OCI-M2 (cell line): ENCODE measurements around the gene TCEAL7.
"Not testable (repeated sequence)": the region's sequence is repeated elsewhere in the genome, so short reads cannot be mapped to it uniquely, and the experiment has no call there.

Experiments
- DNase-seq: peaks from one replicate; lab custom pipeline; 2025; ENCODE audit not compliant: unreplicated experiment; lab: John Stamatoyannopoulos, UW

TCEAL7 gene

GRCh38 chrX:103329991-103330390 is at the start of gene TCEAL7:
TCEAL7 (plus strand) TSS chrX:103330239; CDS start chrX:103331404, 1,165 bp downstream.
- no peak for DNase-seq

DNA sequence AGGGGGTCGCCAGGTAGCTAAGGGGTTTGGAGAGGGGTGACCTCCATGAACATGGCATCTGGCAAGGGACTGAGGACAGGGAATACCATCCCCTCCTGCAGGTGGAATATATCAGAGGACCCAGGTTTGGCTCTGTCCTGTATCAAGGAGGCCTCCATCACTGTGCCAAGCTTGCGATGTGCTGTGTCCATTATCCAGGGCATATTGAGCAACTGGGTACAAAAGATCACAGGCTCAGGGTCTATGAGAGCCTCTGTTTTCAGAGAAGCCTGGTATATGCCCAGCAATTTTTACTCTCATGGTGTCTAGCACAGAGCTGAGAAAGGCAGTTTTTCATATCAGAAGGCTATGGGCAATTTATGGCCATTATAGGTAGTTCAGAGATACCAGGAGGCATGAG is 36.9 kb upstream of the TCEAL7 start:
- DNase-seq, result no peak

- DNase-seq, result no peak
These were observed 25.3 kb upstream of the TCEAL7 start for GRCh38 chrX:103304705-103305104.

GRCh38 chrX:103305666-103306065 is 24.4 kb upstream of the TCEAL7 start:
- DNase-seq, result not testable (repeated sequence)

- DNase-seq, result no peak
These were observed 20.0 kb upstream of the TCEAL7 start for GRCh38 chrX:103309860-103310554.

- DNase-seq, result no peak
These were observed 19.3 kb upstream of the TCEAL7 start, which contains the start of gene BEX2 for GRCh38 chrX:103310555-103311398. BEX2 (minus strand) TSS chrX:103310990; CDS start chrX:103309976, 1,014 bp downstream.

- DNase-seq, result no peak
These were observed 18.6 kb upstream of the TCEAL7 start for GRCh38 chrX:103311399-103311780.

DNA sequence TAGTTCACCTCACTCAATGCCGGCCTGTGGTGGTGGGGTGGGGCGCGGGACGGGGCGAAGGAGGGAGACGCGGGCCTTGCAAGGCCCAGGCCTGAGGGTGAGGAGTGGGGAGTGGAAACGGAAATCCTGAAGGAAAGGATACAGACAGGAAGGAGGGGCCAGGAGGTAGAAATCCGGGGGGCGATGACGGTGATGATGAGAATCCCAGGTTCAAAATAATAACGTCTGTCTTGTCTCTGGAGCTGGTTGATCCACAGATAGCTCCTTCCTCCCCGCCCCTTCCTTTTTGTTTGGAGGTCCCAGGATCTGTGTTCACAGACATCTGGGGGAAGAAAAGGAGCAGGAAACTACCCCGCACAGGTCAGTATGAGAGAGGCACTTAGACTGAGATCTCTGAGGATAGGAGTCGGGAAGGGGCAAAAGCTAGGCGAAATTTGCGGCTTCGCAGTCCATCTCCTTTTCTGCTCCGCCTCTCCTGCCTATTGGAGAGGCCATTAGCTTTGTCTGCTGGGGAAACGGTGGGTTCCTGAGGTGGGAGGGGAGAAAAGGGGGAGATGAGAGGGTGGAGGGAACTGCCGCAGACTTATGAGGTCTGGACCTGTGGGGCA is 746 bp downstream of the TCEAL7 start:
- DNase-seq, result no peak

- no peak for DNase-seq
These were observed 8.6 kb downstream of the TCEAL7 start for GRCh38 chrX:103338663-103339062.

- DNase-seq, result no peak
These were observed 13.1 kb downstream of the TCEAL7 start for GRCh38 chrX:103343105-103343504.

DNA sequence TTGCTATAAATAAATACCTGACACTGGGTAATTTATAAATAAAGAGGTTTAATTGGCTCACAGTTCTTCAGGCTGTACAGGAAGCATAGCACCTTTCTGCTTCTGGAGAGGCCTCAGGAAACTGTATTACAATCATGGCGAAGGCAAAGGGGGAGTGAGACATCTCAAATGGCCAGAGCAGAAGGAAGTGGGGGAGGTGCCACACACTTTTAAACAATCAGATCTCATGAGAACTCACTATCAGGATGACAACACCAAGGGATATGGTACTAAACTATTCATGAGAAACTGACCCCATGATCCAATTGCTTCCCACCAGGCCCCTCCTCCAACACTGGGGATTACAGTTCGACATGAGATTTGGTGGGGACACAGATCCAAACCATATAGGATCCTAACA is 14.6 kb downstream of the TCEAL7 start:
- no peak for DNase-seq

- no peak for DNase-seq
These were observed 17.8 kb downstream of the TCEAL7 start for GRCh38 chrX:103347682-103348397.

DNA sequence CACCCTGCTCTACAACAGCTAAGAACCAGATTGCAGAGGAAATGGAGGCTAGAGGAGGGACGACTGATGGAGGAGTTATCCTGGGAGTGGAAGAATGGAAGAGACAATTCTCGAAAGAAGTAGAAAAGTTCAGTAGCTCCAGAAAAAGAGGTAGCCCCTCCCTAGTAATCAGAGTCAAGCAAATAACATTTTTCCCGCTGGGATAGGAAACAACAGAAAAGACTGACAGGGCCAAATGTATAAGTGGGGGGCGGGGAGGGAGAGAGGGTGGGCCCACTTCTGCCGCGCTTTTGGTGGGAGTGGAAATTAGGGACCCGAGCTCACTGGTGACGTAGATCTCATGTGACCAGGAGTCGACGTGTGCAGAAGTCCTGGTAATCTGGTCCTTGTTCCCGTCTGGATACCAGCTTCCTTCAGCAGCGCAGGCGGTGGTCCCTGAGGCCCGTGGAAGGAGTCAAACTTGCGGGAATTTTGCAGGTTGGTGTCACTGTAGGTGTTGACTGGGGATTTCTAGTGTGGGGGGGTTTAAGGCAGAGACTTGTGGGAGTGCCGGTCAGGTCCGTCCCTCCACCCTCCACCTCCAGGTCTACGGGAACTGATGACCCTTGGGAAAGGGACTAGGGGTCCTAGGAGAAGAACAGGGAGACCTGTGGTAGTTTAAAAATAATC is 26.2 kb downstream of the TCEAL7 start, which contains the start of gene TCEAL9:
Gene TCEAL9, plus strand, starts transcription at position 377 of the 669 bp plus-strand sequence. CDS start 1,179 bp downstream, outside the sequence.
- DNase-seq, result no peak

GRCh38 chrX:103356858-103357257 is 26.8 kb downstream of the TCEAL7 start:
- no peak for DNase-seq

DNA sequence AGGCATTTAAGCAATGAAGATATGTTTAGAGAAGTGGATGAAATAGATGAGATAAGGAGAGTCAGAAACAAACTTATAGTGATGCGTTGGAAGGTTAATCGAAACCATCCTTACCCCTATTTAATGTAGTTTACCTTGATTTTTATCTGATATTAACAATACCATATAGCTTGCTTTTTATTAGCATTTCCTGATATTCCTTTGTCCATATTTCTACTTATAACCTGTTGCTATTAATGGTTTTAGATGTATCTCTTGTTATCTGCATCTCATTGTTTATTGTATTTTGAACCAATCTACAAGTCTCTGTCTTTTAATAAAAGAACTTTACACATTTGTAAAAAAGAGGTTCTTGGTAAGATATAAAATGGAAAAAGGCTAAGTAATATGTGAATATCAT is 27.8 kb downstream of the TCEAL7 start:
- DNase-seq, result no peak

DNA sequence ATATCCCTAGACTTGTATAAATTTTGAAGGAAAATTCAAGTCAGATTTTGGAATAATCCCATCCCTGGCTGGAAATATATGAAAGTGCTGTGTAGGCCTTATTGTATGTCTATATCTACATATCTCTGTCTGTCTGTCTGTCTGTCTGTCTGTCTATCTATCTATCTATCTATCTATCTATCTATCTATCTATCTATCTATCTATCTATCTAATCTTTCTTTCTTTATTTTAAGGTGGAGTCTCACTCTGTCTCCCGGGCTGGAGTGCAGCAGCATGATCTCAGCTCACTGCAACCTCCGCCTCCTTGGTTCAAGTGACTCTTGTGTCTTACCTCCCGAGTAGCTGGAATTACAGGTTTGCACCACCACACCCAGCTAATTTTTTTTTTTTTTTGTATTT is 29.6 kb downstream of the TCEAL7 start:
- not testable (repeated sequence) for DNase-seq

DNA sequence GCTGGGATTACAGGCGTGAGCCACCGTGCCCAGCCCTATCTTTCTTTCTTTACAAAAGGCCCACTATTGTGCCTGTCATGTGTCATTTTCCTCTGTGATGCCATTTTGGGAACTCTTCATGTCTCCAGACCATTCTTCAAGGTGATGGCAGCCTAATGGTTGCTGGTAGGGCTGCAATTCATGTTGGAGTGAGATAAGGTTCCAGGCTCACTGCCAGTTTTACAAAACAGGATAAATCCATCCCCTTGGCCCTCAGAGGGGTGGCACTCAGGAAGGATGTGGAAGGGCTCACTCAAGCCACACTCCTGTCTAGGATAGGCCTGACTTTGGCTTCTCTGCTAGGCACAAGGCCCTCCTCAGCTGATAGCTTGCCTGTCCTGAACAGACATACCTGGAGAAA is 30.1 kb downstream of the TCEAL7 start:
- no peak for DNase-seq

DNA sequence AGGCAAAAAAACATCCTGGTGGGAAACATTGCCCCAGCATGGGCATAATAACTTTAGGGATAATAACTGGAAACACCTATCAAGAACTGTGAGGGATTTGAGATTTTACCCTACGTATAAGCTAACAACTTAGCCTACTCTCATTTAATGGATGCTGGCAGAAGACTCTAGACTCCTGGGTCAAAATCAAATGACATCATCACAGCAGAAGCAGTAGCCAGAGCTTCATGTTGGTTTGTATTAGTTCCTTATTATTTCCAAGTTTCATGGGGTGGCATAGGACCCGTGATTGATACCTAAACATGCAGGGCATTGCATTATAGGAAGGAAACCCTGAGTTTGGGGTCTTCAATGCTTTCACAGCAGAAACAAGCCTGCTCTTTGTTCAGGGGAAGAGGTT is 30.9 kb downstream of the TCEAL7 start:
- no peak for DNase-seq

DNA sequence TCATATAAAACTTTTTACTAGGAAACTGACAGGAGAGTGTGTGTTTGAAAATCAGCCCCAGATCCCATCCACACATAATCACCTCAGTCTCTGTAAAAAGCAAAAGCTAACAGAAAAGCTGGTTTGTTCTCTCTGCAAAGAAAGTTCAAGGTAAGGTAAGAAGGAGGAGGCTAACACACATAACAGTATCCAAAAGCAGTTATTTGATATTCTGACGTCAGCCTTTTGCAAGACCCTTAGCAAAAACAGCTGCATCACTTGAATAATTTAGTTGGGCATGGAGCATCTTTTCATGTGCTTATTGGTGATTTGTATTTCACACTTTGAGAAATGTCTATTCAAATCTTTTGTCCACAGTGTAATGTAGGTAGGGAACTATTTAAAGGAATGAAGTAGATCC is 31.8 kb downstream of the TCEAL7 start:
- no peak for DNase-seq

- no peak for DNase-seq
These were observed 32.4 kb downstream of the TCEAL7 start for GRCh38 chrX:103362474-103362873.

GRCh38 chrX:103363046-103363445 is 33.0 kb downstream of the TCEAL7 start:
- no peak for DNase-seq
